HepG2 (cell line): ENCODE measurements around the gene ANTKMT. TPM values are rescaled to one million over a fixed set of nuclear protein-coding genes. Genes with fewer than 3 reads are reported as not detected.

Source experiments
- EHMT2 ChIP-seq: fragments of 200-600 bp; sonication (generic); IDR thresholded peaks from 2 replicates; pipeline ENCODE4 v1.7.0; 2017; ENCODE audit warnings: antibody characterized with exemption, low read depth, low read length, borderline replicate concordance
- HCFC1 ChIP-seq: fragments of 150-350 bp; IDR thresholded peaks from 2 replicates; pipeline ENCODE4 v1.6.1; 2014; ENCODE audit warnings: low read depth, low read length
- HOXA3 ChIP-seq: sonication (generic); formaldehyde crosslinking; IDR thresholded peaks from 2 replicates; pipeline ENCODE4 v1.5.0; 2020; ENCODE audit warnings: missing genetic modification reagents
- HOXD1 ChIP-seq: sonication (generic); formaldehyde crosslinking; IDR thresholded peaks from 2 replicates; pipeline ENCODE4 v1.5.0; 2020; ENCODE audit warnings: missing genetic modification reagents
- NFATC3 ChIP-seq: sonication (generic); formaldehyde crosslinking; IDR thresholded peaks from 2 replicates; pipeline ENCODE4 v1.5.1; 2020; ENCODE audit warnings: mild to moderate bottlenecking, missing genetic modification reagents
- PCBP2 ChIP-seq: fragments of 200-400 bp; formaldehyde crosslinking; optimal IDR thresholded peaks from 2 replicates; pipeline ENCODE3; 2018; ENCODE audit warnings: low read length, low read depth; ENCODE audit not compliant: poor library complexity, severe bottlenecking
- PHF5A ChIP-seq: IDR thresholded peaks from one replicate; pipeline ENCODE4 v1.6.1; 2018; ENCODE audit warnings: low read depth, missing genetic modification reagents; ENCODE audit not compliant: unreplicated experiment
- RCOR2 ChIP-seq: IDR thresholded peaks from 2 replicates; pipeline ENCODE4 v1.6.1; 2016; ENCODE audit warnings: missing biosample characterization, missing genetic modification reagents
- SMC3 ChIP-seq: IDR thresholded peaks from 2 replicates; pipeline ENCODE4 v1.6.1; 2011; ENCODE audit warnings: low read length, improper control_type of control experiment
- STAG1 ChIP-seq: sonication (generic); formaldehyde crosslinking; IDR thresholded peaks from 2 replicates; pipeline ENCODE4 v1.4.0; 2020; ENCODE audit warnings: missing genetic modification reagents
- ZBTB20 ChIP-seq: sonication (generic); formaldehyde crosslinking; IDR thresholded peaks from 2 replicates; pipeline ENCODE4 v1.8.1; 2023; ENCODE audit warnings: missing genetic modification reagents, low read depth, mild to moderate bottlenecking, borderline replicate concordance
- ZFP1 ChIP-seq: IDR thresholded peaks from 2 replicates; pipeline ENCODE4 v1.6.1; 2016
- ZNF101 ChIP-seq: sonication (generic); formaldehyde crosslinking; IDR thresholded peaks from 2 replicates; pipeline ENCODE4 v1.4.0; 2020; ENCODE audit warnings: mild to moderate bottlenecking, low read depth, missing genetic modification reagents, borderline replicate concordance
- ZNF430 ChIP-seq: sonication (generic); formaldehyde crosslinking; IDR thresholded peaks from 2 replicates; pipeline ENCODE4 v1.9.0; 2021; ENCODE audit warnings: mild to moderate bottlenecking, missing genetic modification reagents
- ZNF598 ChIP-seq: sonication (generic); formaldehyde crosslinking; IDR thresholded peaks from 2 replicates; pipeline ENCODE4 v1.5.1; 2020; ENCODE audit warnings: mild to moderate bottlenecking, missing genetic modification reagents, borderline replicate concordance
- ZNF619 ChIP-seq: sonication (generic); formaldehyde crosslinking; IDR thresholded peaks from 2 replicates; pipeline ENCODE4 v1.4.0; 2020; ENCODE audit warnings: mild to moderate bottlenecking, missing genetic modification reagents
- ZNF674 ChIP-seq: sonication (generic); formaldehyde crosslinking; IDR thresholded peaks from 2 replicates; pipeline ENCODE4 v1.5.0; 2020; ENCODE audit warnings: low read depth, mild to moderate bottlenecking, missing genetic modification reagents
- ZNF780A ChIP-seq: sonication (generic); formaldehyde crosslinking; IDR thresholded peaks from 2 replicates; pipeline ENCODE4 v1.8.0; 2022; ENCODE audit warnings: mild to moderate bottlenecking, missing genetic modification reagents, moderate library complexity
- ZSCAN25 ChIP-seq: sonication (generic); formaldehyde crosslinking; IDR thresholded peaks from 2 replicates; pipeline ENCODE4 v1.8.0; 2022; ENCODE audit warnings: mild to moderate bottlenecking, missing genetic modification reagents
- polyA plus RNA-seq, 8 experiments: library from polyadenylated mRNA; depleted of rRNA in 3 of 8; stranded (reverse) in 7 of 8; unstranded in 1 of 8; fragments of >200 nt; fragmentation: Illumina TruSeq in 4 of 8; extraction: Trizol in 4 of 8; gene quantifications; 2 replicates each; pipeline versions ENCODE4 v1.2.1 to v1.2.3, GENCODE V29; 2011 to 2016; ENCODE audit warnings: low read depth in 4 of 8, missing spikeins in 1 of 8, mixed read lengths in 1 of 8; ENCODE audit not compliant: insufficient read depth in 1 of 8
- total RNA-seq, 5 experiments: library from RNA; depleted of rRNA; stranded (reverse); fragments of >200 nt; fragmentation: Illumina TruSeq; extraction: Trizol; gene quantifications; 2 replicates each; pipeline ENCODE4 v1.2.3, GENCODE V29; 2016; ENCODE audit warnings: low read depth in 1 of 5
- TF ChIP-seq, protein P1 (sequence below): sonication (generic); formaldehyde crosslinking; IDR thresholded peaks from 2 replicates; pipeline ENCODE4 v1.4.0; 2020; ENCODE audit warnings: missing genetic modification reagents
- TF ChIP-seq, protein P2 (sequence below): sonication (generic); formaldehyde crosslinking; IDR thresholded peaks from 2 replicates; pipeline ENCODE4 v1.9.0; 2021; ENCODE audit warnings: missing genetic modification reagents, mild to moderate bottlenecking, borderline replicate concordance
- TF ChIP-seq, protein P3 (sequence below): sonication (generic); formaldehyde crosslinking; IDR thresholded peaks from 2 replicates; pipeline ENCODE4 v1.8.0; 2022; ENCODE audit warnings: missing genetic modification reagents, low read depth, mild to moderate bottlenecking, borderline replicate concordance
- TF ChIP-seq, protein P4 (sequence below): sonication (generic); formaldehyde crosslinking; IDR thresholded peaks from 2 replicates; pipeline ENCODE4 v1.4.0; 2020; ENCODE audit warnings: missing genetic modification reagents, borderline replicate concordance

The ANTKMT gene
- total and polyA plus RNA-seq, 2 of the 13 experiments (the other 11 are each of a cell fraction or from before 2014, with no cell fraction given) = 7.5 to 47.8 TPM

DNA sequence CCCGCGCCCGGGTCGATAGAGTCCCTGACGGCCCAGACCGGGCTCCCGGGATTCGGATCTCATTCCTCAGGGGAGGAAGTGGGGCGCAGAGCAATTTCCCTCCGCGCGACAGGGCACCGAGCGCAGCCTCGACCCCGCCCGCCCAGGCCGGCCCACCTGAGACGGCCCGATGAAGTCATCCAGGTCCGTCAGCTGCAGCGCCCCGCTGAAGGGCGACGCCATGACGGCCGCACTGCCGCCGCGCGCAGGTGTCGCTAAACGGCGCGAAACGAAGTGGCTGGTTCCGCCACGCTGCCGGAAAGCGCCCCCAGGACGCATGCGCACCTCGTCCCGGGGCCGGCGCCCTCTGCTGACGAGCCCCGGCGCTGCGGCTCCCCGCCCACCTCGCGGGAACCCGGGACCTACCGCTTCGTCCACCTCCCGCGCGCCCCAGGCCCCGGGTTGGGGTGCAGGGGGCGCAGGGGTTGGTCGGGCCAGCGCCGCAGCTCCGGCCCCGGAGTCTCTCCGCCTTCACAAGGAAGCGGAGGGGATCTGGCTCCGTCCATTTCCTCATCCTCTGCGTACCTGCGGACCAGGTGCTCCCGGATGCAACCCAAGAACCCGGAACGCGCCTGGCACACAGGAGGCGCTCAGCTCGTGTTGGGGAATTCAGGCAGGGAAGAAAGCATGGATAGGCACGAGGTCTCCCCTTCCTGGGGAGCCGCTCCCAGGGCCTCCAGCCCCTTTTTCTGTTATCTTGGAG, 20.0 kb downstream of the ANTKMT start, which contains the start of gene CIAO3 (continued):
- TF ChIP-seq ZNF780A (CRISPR knock-in tag) = peak; percentile 71; the same call in 1 of the 2 replicates
- no peak for TF ChIP-seq RCOR2 (CRISPR knock-in tag)
- TF ChIP-seq NFATC3 (CRISPR knock-in tag) = no peak
- TF ChIP-seq, protein P1, sequence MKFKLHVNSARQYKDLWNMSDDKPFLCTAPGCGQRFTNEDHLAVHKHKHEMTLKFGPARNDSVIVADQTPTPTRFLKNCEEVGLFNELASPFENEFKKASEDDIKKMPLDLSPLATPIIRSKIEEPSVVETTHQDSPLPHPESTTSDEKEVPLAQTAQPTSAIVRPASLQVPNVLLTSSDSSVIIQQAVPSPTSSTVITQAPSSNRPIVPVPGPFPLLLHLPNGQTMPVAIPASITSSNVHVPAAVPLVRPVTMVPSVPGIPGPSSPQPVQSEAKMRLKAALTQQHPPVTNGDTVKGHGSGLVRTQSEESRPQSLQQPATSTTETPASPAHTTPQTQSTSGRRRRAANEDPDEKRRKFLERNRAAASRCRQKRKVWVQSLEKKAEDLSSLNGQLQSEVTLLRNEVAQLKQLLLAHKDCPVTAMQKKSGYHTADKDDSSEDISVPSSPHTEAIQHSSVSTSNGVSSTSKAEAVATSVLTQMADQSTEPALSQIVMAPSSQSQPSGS = peak; percentile 97
- TF ChIP-seq, protein P2, sequence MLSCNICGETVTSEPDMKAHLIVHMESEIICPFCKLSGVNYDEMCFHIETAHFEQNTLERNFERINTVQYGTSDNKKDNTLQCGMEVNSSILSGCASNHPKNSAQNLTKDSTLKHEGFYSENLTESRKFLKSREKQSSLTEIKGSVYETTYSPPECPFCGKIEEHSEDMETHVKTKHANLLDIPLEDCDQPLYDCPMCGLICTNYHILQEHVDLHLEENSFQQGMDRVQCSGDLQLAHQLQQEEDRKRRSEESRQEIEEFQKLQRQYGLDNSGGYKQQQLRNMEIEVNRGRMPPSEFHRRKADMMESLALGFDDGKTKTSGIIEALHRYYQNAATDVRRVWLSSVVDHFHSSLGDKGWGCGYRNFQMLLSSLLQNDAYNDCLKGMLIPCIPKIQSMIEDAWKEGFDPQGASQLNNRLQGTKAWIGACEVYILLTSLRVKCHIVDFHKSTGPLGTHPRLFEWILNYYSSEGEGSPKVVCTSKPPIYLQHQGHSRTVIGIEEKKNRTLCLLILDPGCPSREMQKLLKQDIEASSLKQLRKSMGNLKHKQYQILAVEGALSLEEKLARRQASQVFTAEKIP (CRISPR knock-in tag) = no peak
- no peak for TF ChIP-seq PCBP2
- TF ChIP-seq HOXA3 = peak; percentile 96
- TF ChIP-seq, protein P3, sequence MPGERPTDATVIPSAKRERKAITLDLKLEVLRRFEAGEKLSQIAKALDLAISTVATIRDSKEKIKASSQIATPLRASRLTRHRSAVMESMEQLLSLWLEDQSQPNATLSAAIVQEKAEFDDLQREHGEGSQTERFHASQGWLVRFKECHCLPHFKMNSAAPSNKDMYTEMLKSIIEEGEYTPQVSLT = no peak
- TF ChIP-seq ZNF101 = no peak
- TF ChIP-seq ZNF674 (CRISPR knock-in tag) = 0 out of 2 replicates have a peak, but pooled peaks have one; percentile 71
- TF ChIP-seq ZSCAN25 (CRISPR knock-in tag) = peak; percentile 81; the same call in 1 of the 2 replicates
- TF ChIP-seq SMC3 = no peak
- peak; percentile 43; the same call in 1 of the 2 replicates for TF ChIP-seq ZBTB20 (CRISPR knock-in tag)
- TF ChIP-seq ZFP1 (CRISPR knock-in tag) = no peak
- TF ChIP-seq ZNF619 = no peak
- TF ChIP-seq, protein P4, sequence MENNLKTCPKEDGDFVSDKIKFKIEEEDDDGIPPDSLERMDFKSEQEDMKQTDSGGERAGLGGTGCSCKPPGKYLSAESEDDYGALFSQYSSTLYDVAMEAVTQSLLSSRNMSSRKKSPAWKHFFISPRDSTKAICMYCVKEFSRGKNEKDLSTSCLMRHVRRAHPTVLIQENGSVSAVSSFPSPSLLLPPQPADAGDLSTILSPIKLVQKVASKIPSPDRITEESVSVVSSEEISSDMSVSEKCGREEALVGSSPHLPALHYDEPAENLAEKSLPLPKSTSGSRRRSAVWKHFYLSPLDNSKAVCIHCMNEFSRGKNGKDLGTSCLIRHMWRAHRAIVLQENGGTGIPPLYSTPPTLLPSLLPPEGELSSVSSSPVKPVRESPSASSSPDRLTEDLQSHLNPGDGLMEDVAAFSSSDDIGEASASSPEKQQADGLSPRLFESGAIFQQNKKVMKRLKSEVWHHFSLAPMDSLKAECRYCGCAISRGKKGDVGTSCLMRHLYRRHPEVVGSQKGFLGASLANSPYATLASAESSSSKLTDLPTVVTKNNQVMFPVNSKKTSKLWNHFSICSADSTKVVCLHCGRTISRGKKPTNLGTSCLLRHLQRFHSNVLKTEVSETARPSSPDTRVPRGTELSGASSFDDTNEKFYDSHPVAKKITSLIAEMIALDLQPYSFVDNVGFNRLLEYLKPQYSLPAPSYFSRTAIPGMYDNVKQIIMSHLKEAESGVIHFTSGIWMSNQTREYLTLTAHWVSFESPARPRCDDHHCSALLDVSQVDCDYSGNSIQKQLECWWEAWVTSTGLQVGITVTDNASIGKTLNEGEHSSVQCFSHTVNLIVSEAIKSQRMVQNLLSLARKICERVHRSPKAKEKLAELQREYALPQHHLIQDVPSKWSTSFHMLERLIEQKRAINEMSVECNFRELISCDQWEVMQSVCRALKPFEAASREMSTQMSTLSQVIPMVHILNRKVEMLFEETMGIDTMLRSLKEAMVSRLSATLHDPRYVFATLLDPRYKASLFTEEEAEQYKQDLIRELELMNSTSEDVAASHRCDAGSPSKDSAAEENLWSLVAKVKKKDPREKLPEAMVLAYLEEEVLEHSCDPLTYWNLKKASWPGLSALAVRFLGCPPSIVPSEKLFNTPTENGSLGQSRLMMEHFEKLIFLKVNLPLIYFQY (CRISPR knock-in tag) = peak; percentile 74; the same call in 1 of the 2 replicates
- TF ChIP-seq STAG1 (CRISPR knock-in tag) = no peak
- TF ChIP-seq HOXD1 (CRISPR knock-in tag) = peak; percentile 78
- no peak for TF ChIP-seq EHMT2
- TF ChIP-seq PHF5A = peak; percentile 67
- no peak for TF ChIP-seq ZNF598 (CRISPR knock-in tag)
- TF ChIP-seq ZNF430 (CRISPR knock-in tag) = no peak
- TF ChIP-seq HCFC1 = peak; percentile 95
